HL-60 (cell line): ENCODE measurements around the gene RCC2.

Experiments
- POLR2AphosphoS5 ChIP-seq: IDR thresholded peaks from 2 replicates; pipeline ENCODE4 v1.6.1; 2012; ENCODE audit warnings: low read depth
- SPI1 ChIP-seq: IDR thresholded peaks from 2 replicates; pipeline ENCODE4 v1.6.1; 2012; ENCODE audit warnings: low read depth, mild to moderate bottlenecking, borderline replicate concordance
- TF ChIP-seq, protein P1 (sequence below): IDR thresholded peaks from one replicate; pipeline ENCODE4 v1.5.1; 2011; ENCODE audit warnings: low read length, control low read depth, inconsistent platforms; ENCODE audit not compliant: insufficient read depth

- TF ChIP-seq, protein P1, sequence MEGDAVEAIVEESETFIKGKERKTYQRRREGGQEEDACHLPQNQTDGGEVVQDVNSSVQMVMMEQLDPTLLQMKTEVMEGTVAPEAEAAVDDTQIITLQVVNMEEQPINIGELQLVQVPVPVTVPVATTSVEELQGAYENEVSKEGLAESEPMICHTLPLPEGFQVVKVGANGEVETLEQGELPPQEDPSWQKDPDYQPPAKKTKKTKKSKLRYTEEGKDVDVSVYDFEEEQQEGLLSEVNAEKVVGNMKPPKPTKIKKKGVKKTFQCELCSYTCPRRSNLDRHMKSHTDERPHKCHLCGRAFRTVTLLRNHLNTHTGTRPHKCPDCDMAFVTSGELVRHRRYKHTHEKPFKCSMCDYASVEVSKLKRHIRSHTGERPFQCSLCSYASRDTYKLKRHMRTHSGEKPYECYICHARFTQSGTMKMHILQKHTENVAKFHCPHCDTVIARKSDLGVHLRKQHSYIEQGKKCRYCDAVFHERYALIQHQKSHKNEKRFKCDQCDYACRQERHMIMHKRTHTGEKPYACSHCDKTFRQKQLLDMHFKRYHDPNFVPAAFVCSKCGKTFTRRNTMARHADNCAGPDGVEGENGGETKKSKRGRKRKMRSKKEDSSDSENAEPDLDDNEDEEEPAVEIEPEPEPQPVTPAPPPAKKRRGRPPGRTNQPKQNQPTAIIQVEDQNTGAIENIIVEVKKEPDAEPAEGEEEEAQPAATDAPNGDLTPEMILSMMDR: no peak
- no peak for TF ChIP-seq POLR2AphosphoS5
- no peak for TF ChIP-seq SPI1
These were observed 35.3 kb downstream of the RCC2 start for GRCh38 chr1:17404034-17404684.
